22Rv1 (cell line): ENCODE measurements around the gene NSUN2.

Source experiments
- H3K27ac ChIP-seq: fragments of 450-650 bp; 2 replicates; pipeline ENCODE4 v1.5.1; 2017
- CTCF ChIP-seq: fragments of 450-650 bp; IDR thresholded peaks from 2 replicates; pipeline ENCODE4 v1.5.1; 2017; ENCODE audit warnings: mild to moderate bottlenecking
- ZFX ChIP-seq: fragments of 450-650 bp; IDR thresholded peaks from 2 replicates; pipeline ENCODE4 v1.6.1; 2017; ENCODE audit warnings: antibody characterized with exemption, borderline replicate concordance

Gene NSUN2

GRCh38 chr5:6570530-6570929, 62.3 kb downstream of the NSUN2 start:
- TF ChIP-seq ZFX = no peak
- TF ChIP-seq CTCF = no peak
- no peak overlapping the region for H3K27ac ChIP-seq

- TF ChIP-seq ZFX (no peak), CTCF (no peak)
- no peak overlapping the region for H3K27ac ChIP-seq
These were observed 64.0 kb downstream of the NSUN2 start for GRCh38 chr5:6568889-6569288.

GRCh38 chr5:6568383-6568782, 64.5 kb downstream of the NSUN2 start:
- TF ChIP-seq ZFX (no peak), CTCF (no peak)
- no peak overlapping the region for H3K27ac ChIP-seq

GRCh38 chr5:6567835-6568234, 65.0 kb downstream of the NSUN2 start:
- H3K27ac ChIP-seq = no peak overlapping the region
- TF ChIP-seq CTCF = no peak
- no peak for TF ChIP-seq ZFX

GRCh38 chr5:6567068-6567467, 65.8 kb downstream of the NSUN2 start:
- no peak overlapping the region for H3K27ac ChIP-seq
- TF ChIP-seq ZFX (no peak), CTCF (no peak)

GRCh38 chr5:6565492-6565891, 67.4 kb downstream of the NSUN2 start:
- TF ChIP-seq ZFX (no peak), CTCF (no peak)
- H3K27ac ChIP-seq = no peak overlapping the region

GRCh38 chr5:6557807-6558575, 74.9 kb downstream of the NSUN2 start:
- no peak for TF ChIP-seq CTCF
- TF ChIP-seq ZFX = no peak
- no peak overlapping the region for H3K27ac ChIP-seq
